ENCODE results near the gene TM7SF3.
"Not testable (repeated sequence)": the region's sequence is repeated elsewhere in the genome, so short reads cannot be mapped to it uniquely, and the experiment has no call there.

The TM7SF3 gene

GRCh38 chr12:26976687-26977086 is 37.5 kb downstream of the TM7SF3 start:
- no peak for DNase-seq

- DNase-seq = no peak
These were observed 42.2 kb downstream of the TM7SF3 start for GRCh38 chr12:26971963-26972362.

GRCh38 chr12:26970136-26970535 is 44.0 kb downstream of the TM7SF3 start:
- no peak for DNase-seq

GRCh38 chr12:26966842-26967241 is 47.3 kb downstream of the TM7SF3 start:
- DNase-seq = no peak

- no peak for DNase-seq
These were observed 50.8 kb downstream of the TM7SF3 start for GRCh38 chr12:26963413-26963812.

GRCh38 chr12:26961803-26962202 is 52.4 kb downstream of the TM7SF3 start:
- no peak for DNase-seq

GRCh38 chr12:26961391-26961790 is 52.8 kb downstream of the TM7SF3 start:
- not testable (repeated sequence) for DNase-seq

- no peak for DNase-seq
These were observed 60.2 kb downstream of the TM7SF3 start for GRCh38 chr12:26954027-26954426.

GRCh38 chr12:26953447-26953846 is 60.7 kb downstream of the TM7SF3 start:
- no peak for DNase-seq

GRCh38 chr12:26948309-26948708 is 65.9 kb downstream of the TM7SF3 start:
- no peak for DNase-seq

GRCh38 chr12:26941215-26941594 is 73.0 kb downstream of the TM7SF3 start:
- DNase-seq = no peak

- no peak for DNase-seq
These were observed 73.5 kb downstream of the TM7SF3 start for GRCh38 chr12:26940516-26941214.

- no peak for DNase-seq
These were observed 74.2 kb downstream of the TM7SF3 start for GRCh38 chr12:26939953-26940352.

- peak; percentile 7 for DNase-seq
These were observed 74.9 kb downstream of the TM7SF3 start for GRCh38 chr12:26939192-26939832.

GRCh38 chr12:26938701-26939062 is 75.5 kb downstream of the TM7SF3 start:
- DNase-seq = peak; percentile 65

GRCh38 chr12:26937863-26938700 is 76.1 kb downstream of the TM7SF3 start, which contains the start of the genes FGFR1OP2 and INTS13:
Gene FGFR1OP2, plus strand, starts transcription at chr12:26938470. Its CDS starts 15,689 bp downstream, at chr12:26954159.
Gene INTS13, minus strand, starts transcription at chr12:26937981. Its CDS starts 1,178 bp downstream, at chr12:26936803.
- peak; percentile 96 for DNase-seq

GRCh38 chr12:26937443-26937862 is 76.7 kb downstream of the TM7SF3 start:
- DNase-seq = no peak

GRCh38 chr12:26936559-26937442 is 77.4 kb downstream of the TM7SF3 start:
- no peak for DNase-seq

- no peak for DNase-seq
These were observed 78.4 kb downstream of the TM7SF3 start for GRCh38 chr12:26935636-26936378.

GRCh38 chr12:26929590-26929989 is 84.6 kb downstream of the TM7SF3 start:
- DNase-seq = no peak

- DNase-seq = no peak
These were observed 85.5 kb downstream of the TM7SF3 start for GRCh38 chr12:26928661-26929060.
